Renal cortex interstitium (tissue), 11 donors: ENCODE measurements around the gene CEP152. TPM values are rescaled to one million over a fixed set of nuclear protein-coding genes. Genes with fewer than 3 reads are reported as not detected.

Experiments used
- DNase-seq, 11 donors: peaks; one replicate each; pipeline ENCODE4 v3.0.0-alpha.2; 2013; ENCODE audit warnings: low read depth in 9 of 11, low spot score in 4 of 11; ENCODE audit errors: extremely low read depth in 1 of 11
- polyA plus RNA-seq, 3 donors: library from polyadenylated mRNA; unstranded; fragments of 120-200 nt; gene quantifications; one replicate each; pipeline ENCODE4 v1.2.1, GENCODE V29; 2013; ENCODE audit not compliant: insufficient read length in 3 of 3

The CEP152 gene
- polyA plus RNA-seq, 3 donors: 7.7 to 9.4 (median 9.4) TPM

DNA sequence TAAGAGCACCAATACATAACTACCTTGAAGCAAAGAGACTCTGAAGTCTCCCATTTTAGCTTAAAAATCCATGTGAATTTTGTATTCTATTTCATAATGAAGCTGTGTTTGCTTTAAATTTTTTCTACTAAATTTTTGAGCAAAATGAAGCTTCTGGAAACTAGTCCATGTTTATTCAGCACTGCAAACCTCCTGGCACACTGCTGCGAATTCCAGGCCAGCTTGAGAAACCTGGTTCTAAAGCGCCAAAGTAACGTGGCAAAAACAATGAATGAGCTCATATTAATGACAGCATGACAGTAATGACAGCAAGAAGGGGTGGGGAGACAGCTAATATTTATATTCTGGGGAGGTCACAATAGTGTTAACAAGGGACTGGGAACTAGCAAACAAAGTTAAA is 25.7 kb downstream of the CEP152 start:
- DNase-seq: no peak

DNA sequence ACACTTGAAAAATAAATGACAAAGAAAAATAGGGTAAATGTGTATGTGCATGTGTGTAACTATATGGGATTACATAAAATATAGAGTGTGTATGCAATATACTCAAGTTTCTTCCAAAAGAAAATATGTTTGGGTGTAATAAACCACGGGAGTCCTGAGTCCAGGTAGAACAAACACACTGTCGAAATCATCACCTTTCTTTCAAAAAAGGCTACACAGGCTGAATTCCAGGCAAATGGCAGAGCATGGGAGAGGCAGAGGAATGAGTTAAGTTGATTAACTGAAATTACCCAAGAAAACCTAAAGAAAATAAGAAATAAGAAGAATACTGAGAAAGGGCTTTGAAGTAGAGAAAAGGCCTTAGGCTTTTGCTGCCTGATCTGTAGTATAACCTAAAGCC is 26.1 kb downstream of the CEP152 start:
- DNase-seq: no peak

DNA sequence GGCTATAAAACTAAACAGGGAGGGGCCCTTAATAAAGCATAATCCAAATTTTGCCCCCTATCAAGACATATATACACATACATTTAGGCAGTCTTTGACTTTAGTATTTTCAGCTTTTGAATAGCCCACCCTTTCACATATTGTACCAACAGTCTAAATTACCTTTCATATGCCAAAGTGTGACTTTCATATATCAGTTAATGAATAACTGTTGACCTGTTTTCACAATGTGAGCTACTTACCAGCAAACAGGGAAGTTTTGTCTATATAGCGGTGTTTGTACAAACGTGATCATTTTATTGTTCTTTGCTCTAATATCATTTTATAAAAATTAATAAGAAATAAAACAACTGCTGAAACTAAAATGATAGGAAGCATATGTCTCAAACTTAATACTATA is 28.0 kb downstream of the CEP152 start:
- DNase-seq: no peak

DNA sequence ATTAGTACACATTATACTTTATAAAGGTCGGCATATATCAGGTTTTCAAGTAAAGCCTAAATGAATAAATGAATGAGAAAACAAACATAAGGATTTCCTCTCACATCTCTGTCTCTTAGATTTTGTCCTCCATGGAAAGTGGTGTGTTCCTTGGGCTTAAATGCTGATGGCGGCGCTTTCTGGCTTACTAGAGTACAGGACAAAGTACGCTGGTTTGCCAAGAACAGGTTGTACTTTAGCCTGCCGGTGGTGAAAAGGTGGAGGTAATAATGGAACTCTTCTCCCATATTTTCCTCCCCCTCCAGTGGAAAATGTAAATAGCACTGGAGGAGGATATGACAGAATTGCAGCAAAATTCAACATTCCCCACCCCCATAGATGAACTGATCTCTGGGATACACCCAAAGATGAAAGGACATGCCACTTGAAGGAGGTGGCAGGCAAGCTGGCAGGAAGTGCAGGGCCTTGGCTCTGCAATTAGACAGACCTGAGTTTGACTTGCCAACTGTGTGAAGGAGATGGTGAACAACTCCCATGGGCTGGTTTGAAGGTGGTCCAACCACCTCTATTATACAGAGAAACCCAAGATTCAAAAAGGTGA is 29.3 kb downstream of the CEP152 start:
- no peak for DNase-seq

DNA sequence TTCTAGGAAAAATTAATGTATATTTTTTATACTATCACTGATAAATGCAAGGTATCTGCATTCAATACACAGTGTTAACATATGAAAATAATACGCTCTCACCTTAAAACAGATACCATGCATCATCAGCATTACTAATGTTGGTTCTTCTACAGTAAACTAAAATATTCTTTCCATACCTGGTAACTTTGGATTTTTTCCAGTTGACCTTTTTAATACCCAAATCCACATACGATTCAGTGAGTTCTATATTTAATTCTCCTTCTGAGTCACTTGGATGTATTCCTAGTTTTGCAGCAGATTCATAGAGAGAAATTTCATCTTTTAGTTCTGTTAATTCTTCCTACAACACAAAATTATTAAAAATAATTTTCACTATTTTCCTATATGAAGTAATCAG is 29.9 kb downstream of the CEP152 start:
- DNase-seq: no peak

DNA sequence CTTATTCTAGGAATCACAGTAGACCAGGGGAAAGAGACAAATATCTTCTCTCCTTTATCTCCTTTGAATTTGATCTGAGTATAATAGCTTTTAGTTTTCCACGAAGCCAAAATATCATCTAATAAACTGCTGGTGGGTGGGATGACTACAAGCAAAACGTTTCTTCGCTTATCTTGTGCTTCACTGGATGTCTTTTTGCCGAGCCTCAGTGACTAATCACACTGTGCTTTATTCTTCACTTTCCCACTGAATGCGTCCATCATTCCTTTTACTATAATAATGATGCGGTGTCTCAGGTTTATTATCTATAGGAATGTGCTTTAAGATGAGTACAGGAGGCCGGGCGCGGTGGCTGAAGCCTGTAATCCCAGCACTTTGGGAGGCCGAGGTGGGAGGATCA is 32.5 kb downstream of the CEP152 start:
- no peak for DNase-seq

DNA sequence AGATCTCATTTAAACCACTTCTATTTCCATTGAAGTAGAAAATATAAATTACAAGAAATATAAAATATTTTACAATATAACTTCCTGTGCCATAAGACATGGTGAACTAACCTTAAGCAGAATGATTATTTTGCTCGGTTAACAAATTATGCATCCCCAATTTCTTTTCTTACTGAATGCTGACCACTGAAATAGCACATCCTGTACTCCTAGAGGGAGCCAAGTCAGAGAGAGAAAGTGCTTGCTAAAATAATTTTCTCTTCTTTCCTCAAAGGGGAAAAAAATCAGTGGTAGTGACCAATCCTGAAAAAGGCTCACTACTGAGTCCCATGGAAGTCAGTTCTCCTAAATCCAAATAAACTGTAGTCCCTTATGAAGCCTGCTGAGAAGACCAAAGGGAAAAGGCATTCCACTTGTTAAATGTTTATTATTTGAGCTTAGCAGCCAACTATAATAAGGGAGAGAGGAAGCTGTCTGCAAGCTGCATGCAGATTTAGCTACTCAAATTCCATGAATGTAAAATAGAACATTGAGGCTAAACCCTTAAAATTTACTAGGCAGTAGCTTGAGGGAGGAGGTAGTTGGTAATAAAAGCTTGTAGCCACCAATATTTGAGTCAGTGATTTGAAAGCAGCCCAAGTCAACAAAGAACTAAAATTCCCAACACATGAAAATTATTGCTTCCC is 33.1 kb downstream of the CEP152 start:
- DNase-seq: no peak

DNA sequence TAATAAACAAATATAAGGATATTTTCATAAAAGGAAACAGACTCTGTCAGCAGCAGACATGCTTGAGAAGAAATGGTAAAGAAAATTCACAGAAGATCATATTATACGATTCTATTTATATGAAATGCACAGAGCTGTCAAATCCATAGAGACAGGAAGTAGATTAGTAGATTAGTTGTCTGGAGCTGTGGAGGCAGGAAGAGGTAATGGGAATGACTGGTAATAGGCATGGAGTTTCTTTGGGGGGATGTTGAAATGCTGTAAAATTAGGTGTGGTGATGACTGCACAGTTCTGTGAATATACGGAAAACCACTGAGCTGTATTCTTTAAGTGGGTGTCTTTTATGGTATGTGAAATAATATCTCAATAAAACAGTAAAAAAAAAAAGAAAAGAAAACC is 35.3 kb downstream of the CEP152 start:
- DNase-seq: no peak

DNA sequence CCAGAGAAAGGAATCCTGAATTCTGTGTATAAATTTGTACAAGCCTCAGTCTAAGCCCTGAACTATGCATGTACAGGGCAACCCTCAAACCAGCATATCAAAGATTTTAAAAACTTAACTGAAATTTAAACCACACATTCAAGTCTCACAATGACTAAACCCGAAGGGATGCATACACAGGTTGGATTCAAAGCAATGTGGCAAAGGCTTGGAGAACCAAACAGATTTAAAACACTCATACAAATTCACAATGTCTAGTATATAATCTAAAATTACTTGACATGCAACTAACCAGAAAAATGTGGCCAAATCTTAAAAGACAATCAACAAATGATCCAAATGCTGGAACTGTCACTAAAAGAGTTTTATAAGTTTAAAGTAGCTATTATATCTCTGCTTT is 36.4 kb downstream of the CEP152 start:
- no peak for DNase-seq

DNA sequence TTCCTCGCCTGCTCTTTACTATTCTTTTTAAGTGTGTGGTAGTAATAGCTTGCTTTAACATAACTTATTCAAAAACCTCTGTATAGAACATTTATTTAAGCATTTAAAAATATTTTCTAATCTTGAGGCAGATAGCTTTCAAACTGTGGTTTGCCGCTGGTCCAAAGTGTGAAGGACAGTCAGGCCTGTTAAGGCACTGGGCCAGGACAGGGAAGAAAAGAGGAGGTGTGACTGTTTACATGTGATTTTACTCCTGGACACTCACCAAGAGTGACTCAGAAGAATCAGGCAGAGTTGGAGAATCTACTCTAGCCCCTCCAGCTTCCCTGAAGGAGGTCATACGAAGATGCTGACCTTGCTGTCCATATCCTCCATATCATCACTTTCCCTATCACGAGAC is 44.7 kb downstream of the CEP152 start:
- DNase-seq: no peak

DNA sequence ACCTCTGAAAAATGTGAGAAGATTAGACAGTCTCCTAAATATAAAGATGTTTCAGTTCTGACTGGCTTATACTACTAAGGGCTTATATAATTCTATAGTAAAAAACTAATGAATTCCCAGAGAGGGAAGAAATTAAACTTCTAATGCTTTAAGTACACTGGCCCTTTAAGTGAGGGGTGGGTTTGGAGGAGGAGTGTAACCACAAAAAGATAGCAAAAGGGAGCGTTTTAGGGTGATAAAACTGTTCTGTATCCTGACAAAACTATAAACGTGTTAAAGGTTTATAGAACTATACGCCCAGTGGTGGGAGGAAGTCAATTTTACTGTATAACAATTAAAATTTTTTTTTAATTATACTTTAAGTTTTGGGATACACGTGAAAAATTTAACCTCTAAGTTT is 45.8 kb downstream of the CEP152 start:
- no peak for DNase-seq

DNA sequence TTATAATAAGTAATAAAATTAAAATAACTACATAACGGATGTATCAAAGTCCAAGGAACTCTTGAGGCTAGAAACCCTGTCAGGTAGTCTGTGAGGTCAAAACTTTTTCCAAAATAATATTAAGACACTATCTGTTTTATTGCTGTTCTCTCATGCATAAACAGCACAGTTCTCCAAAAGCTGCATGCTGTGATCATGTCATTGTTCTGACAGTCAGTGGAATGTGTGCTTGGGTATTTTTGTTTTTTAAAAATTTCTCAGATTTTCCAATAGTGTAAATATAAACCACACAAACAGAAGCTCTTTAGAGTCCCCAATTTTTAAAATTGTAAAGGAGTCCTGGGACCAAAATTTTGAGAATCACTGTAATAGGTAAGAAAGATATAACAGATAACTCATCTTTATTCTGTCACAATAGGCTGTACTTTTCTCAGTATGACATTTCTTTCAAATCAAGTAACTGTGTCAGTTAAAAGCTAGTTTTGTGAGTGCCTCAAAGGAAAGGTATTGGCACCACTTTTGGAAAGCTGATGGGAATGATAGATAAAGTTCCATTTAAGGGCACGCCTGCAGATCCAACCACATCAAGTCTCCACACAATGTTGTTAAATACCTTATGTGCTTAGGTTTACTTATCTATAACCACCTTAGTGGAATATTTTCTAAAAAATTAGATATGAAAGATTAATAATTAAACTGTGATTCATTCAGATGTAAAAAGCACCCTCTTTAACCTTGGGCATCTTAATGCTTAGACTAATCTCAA is 49.3 kb downstream of the CEP152 start:
- no peak for DNase-seq

DNA sequence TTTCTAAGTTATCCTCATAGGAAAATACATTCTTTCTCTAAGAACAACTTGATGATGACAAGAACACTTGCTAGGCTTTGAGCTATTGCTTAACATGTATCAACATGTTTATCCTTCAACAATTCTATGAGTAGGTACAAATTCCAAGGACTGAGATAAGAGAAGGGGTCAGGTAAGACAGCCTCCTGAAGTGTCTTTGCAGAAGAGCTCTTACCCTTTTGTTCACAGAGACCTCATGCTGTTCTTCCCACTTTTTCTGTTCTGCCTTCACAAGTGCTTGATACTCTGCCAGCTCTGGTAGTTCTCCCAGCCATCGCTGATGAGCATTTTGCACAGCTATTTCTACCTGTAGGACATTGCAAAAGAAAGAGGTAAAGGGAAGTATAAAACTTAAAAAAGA is 50.9 kb downstream of the CEP152 start:
- DNase-seq: no peak

DNA sequence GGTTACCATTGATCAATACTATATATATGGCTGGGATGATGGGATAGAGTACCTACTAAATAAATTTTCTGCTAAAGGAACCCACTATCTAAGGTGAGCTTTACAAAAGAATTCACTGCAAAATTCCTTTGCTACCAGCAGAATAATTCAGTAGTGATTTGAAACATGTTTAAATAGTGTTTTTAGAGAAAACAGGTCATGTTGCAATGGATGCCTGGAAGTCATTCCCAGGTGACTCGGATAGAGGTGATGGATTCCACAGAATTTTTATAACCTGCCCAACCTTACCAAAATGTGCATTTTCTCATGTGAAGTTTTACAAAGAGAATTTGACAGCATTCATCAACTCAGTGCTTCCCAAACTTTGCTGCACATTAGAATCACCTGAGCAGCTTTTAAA is 53.2 kb downstream of the CEP152 start:
- no peak for DNase-seq

DNA sequence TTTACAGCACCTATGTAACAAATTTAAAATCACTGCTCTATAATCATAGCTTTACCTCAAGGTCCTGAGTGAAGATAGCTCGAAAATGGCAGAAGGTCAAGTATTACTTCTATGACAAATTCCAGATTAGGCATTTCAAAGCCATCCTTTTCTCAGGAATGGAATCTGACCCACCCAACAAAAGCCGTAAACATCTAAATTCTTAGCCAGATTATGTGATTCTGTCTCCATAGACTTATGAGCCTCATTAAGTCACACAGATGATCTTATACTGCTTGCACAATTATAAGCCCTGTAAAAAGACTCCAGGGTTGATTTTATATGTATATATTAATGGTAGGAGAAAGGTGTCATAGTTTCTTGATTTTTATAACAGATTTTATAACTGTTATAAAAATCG is 56.9 kb downstream of the CEP152 start:
- DNase-seq: no peak

DNA sequence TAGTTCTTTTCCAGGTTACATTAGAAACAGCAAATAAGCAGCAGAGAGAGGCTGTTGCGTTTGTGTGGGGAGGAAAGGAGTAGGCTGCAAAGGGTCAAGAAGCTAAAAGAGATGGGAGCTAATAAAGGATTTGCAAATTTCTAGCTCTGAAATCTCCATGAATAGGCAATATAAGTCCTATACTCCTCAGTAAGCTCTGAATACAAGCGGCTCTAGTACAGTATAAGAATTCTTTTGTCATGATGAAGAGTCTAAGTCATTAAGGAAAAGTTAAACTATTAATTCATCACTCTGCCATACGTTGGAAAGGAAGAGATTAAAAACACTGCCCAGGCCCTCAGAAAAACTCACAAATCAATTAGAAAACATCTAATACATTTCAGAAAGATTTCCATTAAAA is 59.3 kb downstream of the CEP152 start:
- DNase-seq: no peak

DNA sequence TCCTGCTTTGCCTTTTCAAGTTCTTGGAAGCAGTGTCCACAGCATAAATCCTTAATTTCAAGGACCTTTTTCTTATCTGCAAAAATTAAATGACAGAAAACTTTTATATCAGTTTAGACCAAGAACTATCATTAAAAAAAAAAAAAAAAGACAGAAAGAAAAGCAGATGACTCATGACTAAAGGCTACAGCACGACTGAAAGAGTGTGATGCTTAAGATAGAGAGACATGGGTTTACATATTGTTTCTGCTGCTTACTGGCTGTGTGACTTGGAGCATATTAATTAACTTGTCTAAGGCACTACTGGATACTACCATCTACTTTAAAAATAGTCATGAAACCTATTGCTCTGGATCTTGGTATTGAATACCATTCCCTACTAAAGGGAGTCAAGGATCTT is 62.3 kb downstream of the CEP152 start:
- DNase-seq: no peak

DNA sequence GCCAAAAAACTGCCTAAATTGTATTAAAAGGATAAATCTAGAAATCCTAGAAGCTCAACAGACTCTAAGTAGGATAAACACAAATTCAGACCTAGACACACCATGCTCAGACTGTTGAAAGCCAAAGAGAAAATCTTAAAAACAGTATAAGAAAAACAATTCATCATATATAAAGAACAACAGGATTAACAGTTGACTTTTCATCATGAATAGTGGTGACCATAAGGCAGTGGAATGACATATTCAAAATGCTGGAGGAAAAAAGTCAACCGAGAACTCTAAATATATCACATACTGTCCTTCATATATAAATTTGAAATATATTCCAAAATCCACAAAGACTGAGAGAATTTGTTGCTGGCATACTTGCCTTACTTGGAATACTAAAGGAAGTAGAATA is 77.3 kb downstream of the CEP152 start:
- no peak for DNase-seq

DNA sequence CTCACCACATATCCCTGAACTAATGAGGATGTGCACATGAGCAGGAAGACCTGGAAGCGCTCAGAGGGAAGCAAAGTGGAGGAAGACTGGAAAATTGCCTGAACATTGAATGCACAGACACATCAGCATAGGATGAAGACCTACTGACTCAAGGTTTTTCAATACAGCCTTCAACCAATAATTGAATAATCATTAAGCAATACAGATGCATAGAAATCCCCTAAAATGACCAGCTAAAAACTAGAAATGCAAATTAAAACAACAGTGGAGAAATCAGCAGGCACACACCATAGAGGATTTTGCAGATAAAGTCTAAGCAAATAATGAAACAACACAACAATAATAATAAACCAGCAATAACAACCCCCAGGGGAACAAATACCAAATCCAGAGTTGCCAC is 80.4 kb downstream of the CEP152 start:
- DNase-seq: no peak

DNA sequence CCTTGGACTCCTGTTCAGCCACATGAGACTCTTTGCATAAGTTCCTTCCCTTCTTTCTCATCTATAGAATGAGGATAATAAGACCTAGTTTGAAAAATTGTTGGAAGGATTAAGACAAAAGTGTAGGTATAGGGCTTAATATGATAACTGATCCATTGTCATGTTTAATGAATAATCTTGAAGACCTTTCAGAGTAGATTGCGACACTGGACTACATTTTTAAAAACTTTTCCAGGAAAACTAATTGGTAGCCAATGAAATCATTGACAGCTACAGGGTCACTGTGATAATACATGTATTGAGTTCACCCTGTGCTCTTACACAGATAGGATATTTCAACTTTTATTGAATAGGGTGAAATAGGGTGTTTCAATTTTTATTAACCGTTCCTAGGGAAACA is 86.9 kb downstream of the CEP152 start:
- no peak for DNase-seq
